Vagina (tissue), 2 donors: ENCODE data around the gene CMSS1. TPM values are rescaled to one million over a fixed set of nuclear protein-coding genes. Genes with fewer than 3 reads are reported as not detected.

Experiments
- DNase-seq, 2 donors: peaks; one replicate each; pipeline ENCODE4 v3.0.0-alpha.2; 2017; ENCODE audit errors: extremely low spot score in 2 of 2
- H3K27ac ChIP-seq: fragments of 200-600 bp; sonication (generic); one replicate; pipeline ENCODE4 v1.5.1; 2019
- H3K27me3 ChIP-seq: fragments of 200-600 bp; sonication (generic); one replicate; pipeline ENCODE4 v1.5.1; 2019
- H3K36me3 ChIP-seq, 2 donors: fragments of 200-600 bp; sonication (generic); one replicate each; pipeline ENCODE4 v1.5.1; 2017 to 2019
- H3K4me1 ChIP-seq: fragments of 200-600 bp; sonication (generic); one replicate; pipeline ENCODE4 v1.5.1; 2019
- H3K4me3 ChIP-seq, 2 donors: fragments of 200-600 bp; sonication (generic); 1 replicate in 1 of 2; 2 replicates in 1 of 2; pipeline ENCODE4 v1.5.1; 2016 to 2019
- H3K9me3 ChIP-seq: fragments of 200-600 bp; sonication (generic); one replicate; pipeline ENCODE4 v1.5.1; 2019
- CTCF ChIP-seq, 3 experiments: fragments of 450-650 bp in 2 of 3; fragments of 200-600 bp in 1 of 3; sonication (generic) in 1 of 3; IDR thresholded peaks; one replicate each; pipeline ENCODE4 v1.5.1; 2017 to 2019; ENCODE audit warnings: antibody characterized with exemption in 3 of 3, mild to moderate bottlenecking in 2 of 3, moderate library complexity in 2 of 3
- POLR2A ChIP-seq, 2 donors: fragments of 450-650 bp; IDR thresholded peaks; one replicate each; pipeline ENCODE4 v1.6.1; 2017; ENCODE audit warnings: antibody characterized with exemption in 2 of 2, mild to moderate bottlenecking in 2 of 2, moderate library complexity in 2 of 2
- POLR2AphosphoS5 ChIP-seq, 2 donors: sonication (generic); formaldehyde crosslinking; IDR thresholded peaks; one replicate each; pipeline ENCODE4 v1.9.0; 2017; ENCODE audit warnings: antibody characterized with exemption in 2 of 2, mild to moderate bottlenecking in 2 of 2, low read depth in 1 of 2; ENCODE audit not compliant: insufficient read depth in 1 of 2
- intact Hi-C: fragments of 100-400 bp; cut with DNase I; formaldehyde crosslinking; loops from one replicate; pipeline ENCODE4 v1.15.1; 2023
- total RNA-seq: library from RNA; depleted of rRNA; stranded (reverse); fragments of >200 nt; gene quantifications from one replicate; pipeline ENCODE4 v1.2.3, GENCODE V29; 2016

Gene CMSS1
- total RNA-seq, 1 donor from 2014 or later: 21.4 TPM

DNA sequence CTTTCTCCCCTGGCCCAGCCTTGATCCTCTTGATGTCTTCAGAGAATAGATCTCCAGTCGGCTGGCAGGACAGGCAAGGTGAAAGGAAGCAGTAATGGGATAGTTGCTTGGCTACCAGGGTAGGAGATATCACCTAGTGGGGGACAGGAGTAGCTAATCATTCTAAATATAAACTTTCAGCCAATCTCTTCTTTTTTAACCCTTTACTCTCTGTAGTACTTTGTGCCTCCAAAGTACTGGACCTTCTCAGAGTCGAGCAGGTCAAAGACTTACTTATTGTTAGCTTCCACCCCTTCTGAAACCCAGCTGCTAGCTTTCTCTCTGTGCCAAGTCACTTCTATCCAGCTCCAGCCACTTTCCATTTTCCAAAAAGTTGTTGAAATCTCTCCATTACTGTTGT lies 340.0 kb downstream of the CMSS1 start:
- TF ChIP-seq POLR2AphosphoS5 (IDR thresholded peaks at IDR 0.05; ENCODE audit: insufficient read depth in 1 of 2, low read depth in 1 of 2) (no peak), POLR2A (IDR thresholded peaks at IDR 0.05) (no peak), CTCF (IDR thresholded peaks at IDR 0.05) (no peak)
- Histone ChIP-seq H3K27me3 (no peaks in the 10 kb centered on the region), H3K36me3 (no peaks in the 10 kb centered on the region), H3K4me1 (peaks cover 21% of the 10 kb centered on the region), H3K4me3 (no peak overlapping the region), H3K27ac (no peak overlapping the region), H3K9me3 (peaks cover 3% of the 10 kb centered on the region)
- no peak for DNase-seq
- intact Hi-C loops: loop anchor here (10.0 kb wide), 1 partner anchor 313 kb away; no protein-coding TSS in a partner anchor

GRCh38 chr3:100158918-100159330 lies 341.3 kb downstream of the CMSS1 start:
- Histone ChIP-seq H3K27ac (peak overlapping the region; percentile 10), H3K9me3 (peaks cover 3% of the 10 kb centered on the region), H3K4me1 (peaks cover 21% of the 10 kb centered on the region), H3K36me3 (no peaks in the 10 kb centered on the region), H3K4me3 (no peak overlapping the region), H3K27me3 (no peaks in the 10 kb centered on the region)
- TF ChIP-seq POLR2A (IDR thresholded peaks at IDR 0.05) (no peak), CTCF (IDR thresholded peaks at IDR 0.05) (no peak), POLR2AphosphoS5 (IDR thresholded peaks at IDR 0.05; ENCODE audit: insufficient read depth in 1 of 2, low read depth in 1 of 2) (no peak)
- no peak for DNase-seq
- intact Hi-C loops: loop anchor here (10.0 kb wide), 1 partner anchor 314 kb away; no protein-coding TSS in a partner anchor

DNA sequence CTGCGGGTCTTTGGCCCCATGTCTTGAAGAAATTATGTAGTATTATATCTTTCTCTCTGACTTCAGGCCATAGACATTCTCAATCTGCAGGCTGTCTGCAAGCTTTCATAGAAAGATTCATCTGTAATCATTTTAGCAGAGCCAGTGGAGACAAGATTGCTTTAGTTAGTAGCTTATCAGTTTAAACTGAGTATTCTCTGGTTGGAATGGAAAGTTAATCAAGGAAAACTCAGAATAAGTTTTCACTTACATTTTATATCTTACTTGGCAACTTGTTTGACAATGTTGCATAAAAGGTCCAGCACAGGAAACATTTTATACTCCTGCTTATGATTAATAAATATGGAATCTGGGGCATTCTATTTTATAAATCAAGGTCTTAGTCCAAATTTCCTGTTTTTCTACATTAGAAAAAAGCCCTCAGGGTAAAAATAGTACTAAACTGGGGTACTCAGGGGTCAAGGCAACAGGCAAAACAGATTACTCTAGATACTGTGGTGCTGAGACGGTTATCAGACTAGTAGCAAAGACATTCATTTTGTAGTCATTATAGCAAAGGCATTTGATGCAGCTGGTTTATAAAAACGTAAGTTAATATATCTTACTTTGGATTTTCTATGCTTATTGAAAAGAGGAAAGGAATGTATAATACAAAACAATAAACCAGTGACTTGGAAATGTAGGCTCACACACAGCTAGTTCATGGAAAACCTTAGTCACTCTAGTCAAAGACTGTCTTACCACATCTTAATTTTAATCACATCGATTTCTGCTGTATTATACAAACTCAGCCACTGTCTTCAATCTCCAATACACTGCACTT lies 341.9 kb downstream of the CMSS1 start:
- Histone ChIP-seq H3K27ac (peak overlapping the region; percentile 10), H3K9me3 (peaks cover 3% of the 10 kb centered on the region), H3K36me3 (no peaks in the 10 kb centered on the region), H3K27me3 (no peaks in the 10 kb centered on the region), H3K4me1 (peaks cover 21% of the 10 kb centered on the region), H3K4me3 (no peak overlapping the region)
- intact Hi-C loops: loop anchor here (10.0 kb wide), 1 partner anchor 315 kb away; no protein-coding TSS in a partner anchor
- no peak for DNase-seq
- TF ChIP-seq CTCF (IDR thresholded peaks at IDR 0.05) (no peak), POLR2AphosphoS5 (IDR thresholded peaks at IDR 0.05; ENCODE audit: insufficient read depth in 1 of 2, low read depth in 1 of 2) (no peak), POLR2A (IDR thresholded peaks at IDR 0.05) (no peak)

DNA sequence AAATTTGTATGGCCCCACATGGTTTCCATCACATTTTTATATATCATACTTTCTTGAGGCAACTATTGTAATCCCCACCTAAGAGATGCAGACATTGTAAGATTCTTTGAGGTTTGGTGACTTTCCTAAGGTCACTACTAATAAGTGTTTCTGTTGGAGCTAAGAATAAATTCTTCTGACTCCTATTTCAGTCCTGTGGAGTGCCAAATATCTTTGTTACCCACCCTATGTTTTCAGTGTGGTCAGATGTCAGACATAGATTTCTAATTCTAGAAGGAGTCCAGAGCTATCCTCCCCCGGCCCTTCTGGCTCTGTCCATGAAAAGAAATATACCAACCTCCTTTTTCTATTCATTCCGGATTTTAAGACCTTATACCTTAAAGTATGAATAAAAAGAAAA lies 342.9 kb downstream of the CMSS1 start:
- TF ChIP-seq POLR2A (IDR thresholded peaks at IDR 0.05): no peak
- no peak for TF ChIP-seq CTCF (IDR thresholded peaks at IDR 0.05)
- TF ChIP-seq POLR2AphosphoS5 (IDR thresholded peaks at IDR 0.05; ENCODE audit: insufficient read depth in 1 of 2, low read depth in 1 of 2): no peak
- intact Hi-C loops: no loop called here
- peak overlapping the region; percentile 19 for H3K27ac ChIP-seq
- no peak for DNase-seq
- H3K4me3 ChIP-seq: no peak overlapping the region
- H3K9me3 ChIP-seq: peaks cover 3% of the 10 kb centered on the region
- no peaks in the 10 kb centered on the region for H3K36me3 ChIP-seq
- no peaks in the 10 kb centered on the region for H3K27me3 ChIP-seq
- peaks cover 21% of the 10 kb centered on the region for H3K4me1 ChIP-seq

GRCh38 chr3:100163787-100164186 lies 346.1 kb downstream of the CMSS1 start:
- Histone ChIP-seq H3K4me1 (peaks cover 15% of the 10 kb centered on the region), H3K27me3 (no peaks in the 10 kb centered on the region), H3K36me3 (no peaks in the 10 kb centered on the region), H3K9me3 (no peaks in the 10 kb centered on the region), H3K27ac (no peak overlapping the region), H3K4me3 (no peak overlapping the region)
- intact Hi-C loops: no loop called here
- no peak for DNase-seq
- TF ChIP-seq POLR2A (IDR thresholded peaks at IDR 0.05) (no peak), POLR2AphosphoS5 (IDR thresholded peaks at IDR 0.05; ENCODE audit: insufficient read depth in 1 of 2, low read depth in 1 of 2) (no peak), CTCF (IDR thresholded peaks at IDR 0.05) (no peak)
